Colonic mucosa (tissue), 4 donors: ENCODE data around the gene TASP1. TPM values are rescaled to one million over a fixed set of nuclear protein-coding genes. Genes with fewer than 3 reads are reported as not detected.

Experiments
- DNase-seq: peaks from one replicate; pipeline ENCODE4 v3.0.0-alpha.2; 2020
- H3K27ac ChIP-seq: fragments of 200-600 bp; one replicate; pipeline ENCODE4 v1.8.0; 2021
- H3K27me3 ChIP-seq: fragments of 200-600 bp; one replicate; pipeline ENCODE4 v1.8.0; 2021
- H3K36me3 ChIP-seq: fragments of 200-600 bp; one replicate; pipeline ENCODE4 v1.8.0; 2021
- H3K4me1 ChIP-seq: fragments of 200-600 bp; one replicate; pipeline ENCODE4 v1.8.0; 2021; ENCODE audit warnings: mild to moderate bottlenecking
- H3K4me3 ChIP-seq: fragments of 200-600 bp; one replicate; pipeline ENCODE4 v1.8.0; 2021
- H3K9ac ChIP-seq, 2 donors: one replicate each; pipeline ENCODE4 v1.7.0; 2013; ENCODE audit warnings: control low read depth in 2 of 2, low read depth in 2 of 2, low read length in 2 of 2
- H3K9me3 ChIP-seq: fragments of 200-600 bp; one replicate; pipeline ENCODE4 v1.8.0; 2021
- CTCF ChIP-seq: fragments of 200-600 bp; IDR thresholded peaks from one replicate; pipeline ENCODE4 v1.8.0; 2022; ENCODE audit warnings: antibody characterized with exemption, mild to moderate bottlenecking
- intact Hi-C: fragments of 100-400 bp; cut with DNase I; formaldehyde crosslinking; loops from one replicate; pipeline ENCODE4 v1.14.1; 2022
- total RNA-seq, 2 donors: library from RNA; stranded (reverse); fragmentation: NEBNext Ultra II Directional in 1 of 2; extraction: Animal tissue kit (Norgen Biotek cat#: 25700) in 1 of 2; gene quantifications; one replicate each; pipeline ENCODE4 v1.2.1, GENCODE V29; 2021
- donor health status: healthy.
- donor health status: DM: no; HTN: no; CAD: no.
- donor health status: DM: no; HTN: no; CAD: no.

Gene TASP1
- total RNA-seq, 2 donors from 2014 or later, result 9.4 to 12.6 TPM

GRCh38 chr20:13671916-13672378, 33.2 kb upstream of the TASP1 start:
- no peaks in the 10 kb centered on the region for H3K27me3 ChIP-seq
- H3K9me3 ChIP-seq, result no peaks in the 10 kb centered on the region
- no peaks in the 10 kb centered on the region for H3K4me1 ChIP-seq
- no peaks in the 10 kb centered on the region for H3K36me3 ChIP-seq
- no peak for TF ChIP-seq CTCF
- no peak overlapping the region for H3K4me3 ChIP-seq
- intact Hi-C loops, result no loop called here
- no peak overlapping the region for H3K9ac ChIP-seq
- no peak overlapping the region for H3K27ac ChIP-seq
- DNase-seq, result peak; percentile 32

GRCh38 chr20:13671512-13671911, 32.8 kb upstream of the TASP1 start:
- H3K27ac ChIP-seq, result no peak overlapping the region

GRCh38 chr20:13670160-13670559, 31.4 kb upstream of the TASP1 start:
- Histone ChIP-seq H3K9ac (no peak overlapping the region), H3K4me1 (no peaks in the 10 kb centered on the region), H3K27me3 (no peaks in the 10 kb centered on the region), H3K4me3 (no peak overlapping the region), H3K9me3 (no peaks in the 10 kb centered on the region), H3K27ac (no peak overlapping the region), H3K36me3 (no peaks in the 10 kb centered on the region)
- no peak for DNase-seq
- intact Hi-C loops, result no loop called here
- no peak for TF ChIP-seq CTCF

More at GRCh38 chr20:13671512-13671911, 32.8 kb upstream of the TASP1 start:
- DNase-seq, result no peak
- Histone ChIP-seq H3K9ac (no peak overlapping the region), H3K9me3 (no peaks in the 10 kb centered on the region), H3K4me3 (no peak overlapping the region), H3K36me3 (no peaks in the 10 kb centered on the region), H3K27me3 (no peaks in the 10 kb centered on the region), H3K4me1 (no peaks in the 10 kb centered on the region)
- TF ChIP-seq CTCF, result no peak
- intact Hi-C loops, result no loop called here

- no peaks in the 10 kb centered on the region for H3K9me3 ChIP-seq
- TF ChIP-seq CTCF, result no peak
- no peaks in the 10 kb centered on the region for H3K27me3 ChIP-seq
- no peaks in the 10 kb centered on the region for H3K36me3 ChIP-seq
- intact Hi-C loops, result no loop called here
- no peak overlapping the region for H3K4me3 ChIP-seq
- no peak overlapping the region for H3K27ac ChIP-seq
- no peak for DNase-seq
- no peak overlapping the region for H3K9ac ChIP-seq
- H3K4me1 ChIP-seq, result no peaks in the 10 kb centered on the region
Observed at GRCh38 chr20:13665709-13666395, 27.1 kb upstream of the TASP1 start.

GRCh38 chr20:13661070-13661685, 22.4 kb upstream of the TASP1 start:
- H3K4me1 ChIP-seq, result no peaks in the 10 kb centered on the region
- no peak for DNase-seq
- H3K4me3 ChIP-seq, result no peak overlapping the region
- no peak overlapping the region for H3K27ac ChIP-seq
- H3K9ac ChIP-seq, result no peak overlapping the region
- H3K27me3 ChIP-seq, result no peaks in the 10 kb centered on the region
- intact Hi-C loops, result no loop called here
- TF ChIP-seq CTCF, result no peak
- no peaks in the 10 kb centered on the region for H3K9me3 ChIP-seq
- H3K36me3 ChIP-seq, result no peaks in the 10 kb centered on the region
